ENCODE results near the gene SPEN. TPM values are rescaled to one million over a fixed set of nuclear protein-coding genes. Genes with fewer than 3 reads are reported as not detected.
"Not testable (repeated sequence)": the region's sequence is repeated elsewhere in the genome, so short reads cannot be mapped to it uniquely, and the experiment has no call there.

The SPEN gene
- polyA plus RNA-seq, 6 donors from 2014 or later = 0.96 to 63.0 (median 11.5) TPM

- no peaks in the 10 kb centered on the region for H3K27me3 Mint-ChIP-seq
- no peak for ATAC-seq (ENCODE audit: low read depth in 2 of 2)
- peak overlapping the region in 3 of 6 donors; percentile 65 to 86 (median 85) for H3K27ac Mint-ChIP-seq
- H3K4me3 Mint-ChIP-seq = peak overlapping the region in 1 of 8 donors; percentile 4
- no peaks in the 10 kb centered on the region for H3K9me3 Mint-ChIP-seq
- peaks cover 46 to 94% (median 72%) of the 10 kb centered on the region in 3 donors for H3K4me1 Mint-ChIP-seq
- DNase-seq = no peak
- no peaks in the 10 kb centered on the region for H3K36me3 Mint-ChIP-seq
Measured at GRCh38 chr1:15881961-15882360, 34.5 kb downstream of the SPEN start.

GRCh38 chr1:15882665-15883064, 35.2 kb downstream of the SPEN start:
- Mint-ChIP-seq H3K36me3 (no peaks in the 10 kb centered on the region), H3K9me3 (no peaks in the 10 kb centered on the region), H3K27me3 (no peaks in the 10 kb centered on the region), H3K27ac (peak overlapping the region; percentile 44 to 93 (median 86)), H3K4me3 (peak overlapping the region in 1 of 8 donors; percentile 37), H3K4me1 (peaks cover 47 to 98% (median 73%) of the 10 kb centered on the region in 3 donors)
- ATAC-seq (ENCODE audit: low read depth in 2 of 2) (peak; percentile 37 to 41), DNase-seq (peak; percentile 9)

- DNase-seq (no peak), ATAC-seq (ENCODE audit: low read depth in 2 of 2) (no peak)
- no peaks in the 10 kb centered on the region for H3K36me3 Mint-ChIP-seq
- H3K27me3 Mint-ChIP-seq = no peaks in the 10 kb centered on the region
- no peaks in the 10 kb centered on the region for H3K9me3 Mint-ChIP-seq
- H3K4me1 Mint-ChIP-seq = peaks cover 47 to 95% (median 73%) of the 10 kb centered on the region in 3 donors
- peak overlapping the region in 5 of 8 donors; percentile 18 to 76 (median 55) for H3K4me3 Mint-ChIP-seq
- peak overlapping the region; percentile 2 to 93 (median 86) for H3K27ac Mint-ChIP-seq
Measured at GRCh38 chr1:15883326-15883725, 35.8 kb downstream of the SPEN start.

GRCh38 chr1:15884477-15884876, 37.0 kb downstream of the SPEN start:
- DNase-seq (no peak), ATAC-seq (ENCODE audit: low read depth in 2 of 2) (no peak)
- Mint-ChIP-seq H3K4me3 (peak overlapping the region in 6 of 8 donors; percentile 24 to 88 (median 77)), H3K27me3 (no peaks in the 10 kb centered on the region), H3K36me3 (no peaks in the 10 kb centered on the region), H3K4me1 (peaks cover 45 to 94% (median 63%) of the 10 kb centered on the region in 3 donors), H3K9me3 (no peaks in the 10 kb centered on the region), H3K27ac (peak overlapping the region in 4 of 6 donors; percentile 28 to 93 (median 86))

GRCh38 chr1:15885269-15885668, 37.8 kb downstream of the SPEN start:
- DNase-seq = peak; percentile 6
- no peaks in the 10 kb centered on the region for H3K27me3 Mint-ChIP-seq
- peak; percentile 10 to 13 for ATAC-seq (ENCODE audit: low read depth in 2 of 2)
- H3K4me3 Mint-ChIP-seq = peak overlapping the region; percentile 75 to 88 (median 78)
- peak overlapping the region; percentile 85 to 97 (median 92) for H3K27ac Mint-ChIP-seq
- H3K9me3 Mint-ChIP-seq = no peaks in the 10 kb centered on the region
- peaks cover 44 to 92% (median 61%) of the 10 kb centered on the region in 3 donors for H3K4me1 Mint-ChIP-seq
- no peaks in the 10 kb centered on the region for H3K36me3 Mint-ChIP-seq

- DNase-seq (peak; percentile 43), ATAC-seq (ENCODE audit: low read depth in 2 of 2) (peak; percentile 68 to 71)
- H3K27ac Mint-ChIP-seq = peak overlapping the region; percentile 85 to 97 (median 90)
- peaks cover 0 to 6% of the 10 kb centered on the region in 2 donors for H3K36me3 Mint-ChIP-seq
- no peaks in the 10 kb centered on the region for H3K9me3 Mint-ChIP-seq
- peak overlapping the region; percentile 75 to 89 (median 78) for H3K4me3 Mint-ChIP-seq
- H3K4me1 Mint-ChIP-seq = peaks cover 49 to 85% (median 55%) of the 10 kb centered on the region in 3 donors
- H3K27me3 Mint-ChIP-seq = no peaks in the 10 kb centered on the region
Measured at GRCh38 chr1:15885701-15886610, 38.4 kb downstream of the SPEN start.

- H3K36me3 Mint-ChIP-seq = peaks cover 0 to 7% of the 10 kb centered on the region in 2 donors
- H3K4me1 Mint-ChIP-seq = peaks cover 48 to 79% (median 50%) of the 10 kb centered on the region in 3 donors
- ATAC-seq (ENCODE audit: low read depth in 2 of 2) (peak in 1 of 2 donors; percentile 5), DNase-seq (no peak)
- peak overlapping the region; percentile 75 to 89 (median 78) for H3K4me3 Mint-ChIP-seq
- peak overlapping the region; percentile 85 to 97 (median 90) for H3K27ac Mint-ChIP-seq
- H3K9me3 Mint-ChIP-seq = no peaks in the 10 kb centered on the region
- no peaks in the 10 kb centered on the region for H3K27me3 Mint-ChIP-seq
Measured at GRCh38 chr1:15886611-15887167, 39.2 kb downstream of the SPEN start.

GRCh38 chr1:15892857-15893599, 45.5 kb downstream of the SPEN start:
- H3K27me3 Mint-ChIP-seq; DNase-seq; H3K9me3 Mint-ChIP-seq; H3K36me3 Mint-ChIP-seq; ATAC-seq (ENCODE audit: low read depth in 2 of 2); H3K4me3 Mint-ChIP-seq: not testable (repeated sequence)
- H3K27ac Mint-ChIP-seq = peak overlapping the region in 4 of 6 donors; percentile 18 to 73 (median 40)
- peaks cover 22 to 49% (median 23%) of the 10 kb centered on the region in 3 donors for H3K4me1 Mint-ChIP-seq

GRCh38 chr1:15895233-15895632, 47.7 kb downstream of the SPEN start:
- ATAC-seq (ENCODE audit: low read depth in 2 of 2) = no peak
- Mint-ChIP-seq H3K36me3 (peaks cover 10 to 15% of the 10 kb centered on the region in 2 donors), H3K27me3 (no peaks in the 10 kb centered on the region), H3K27ac (peak overlapping the region in 2 of 6 donors; percentile 25 to 46), H3K4me1 (peaks cover 23 to 42% (median 23%) of the 10 kb centered on the region in 3 donors), H3K4me3 (peak overlapping the region in 1 of 8 donors; percentile 49), H3K9me3 (no peaks in the 10 kb centered on the region)
- DNase-seq = no peak

GRCh38 chr1:15896841-15897610, 49.5 kb downstream of the SPEN start:
- Mint-ChIP-seq H3K4me3 (peak overlapping the region in 1 of 8 donors; percentile 53), H3K4me1 (peaks cover 21 to 53% (median 23%) of the 10 kb centered on the region in 3 donors), H3K27ac (peak overlapping the region in 1 of 6 donors; percentile 44)
- H3K27me3 Mint-ChIP-seq; DNase-seq; H3K9me3 Mint-ChIP-seq; H3K36me3 Mint-ChIP-seq; ATAC-seq (ENCODE audit: low read depth in 2 of 2): not testable (repeated sequence)

GRCh38 chr1:15899266-15899665, 51.8 kb downstream of the SPEN start:
- ATAC-seq (ENCODE audit: low read depth in 2 of 2) (no peak), DNase-seq (no peak)
- Mint-ChIP-seq H3K27ac (peak overlapping the region in 2 of 6 donors; percentile 38 to 47), H3K4me1 (peaks cover 17 to 48% (median 21%) of the 10 kb centered on the region in 3 donors), H3K9me3 (no peaks in the 10 kb centered on the region), H3K27me3 (no peaks in the 10 kb centered on the region), H3K36me3 (peaks cover 8 to 10% of the 10 kb centered on the region in 2 donors), H3K4me3 (peak overlapping the region in 1 of 8 donors; percentile 5)

- H3K27ac Mint-ChIP-seq = peak overlapping the region in 1 of 6 donors; percentile 23
- H3K27me3 Mint-ChIP-seq = no peaks in the 10 kb centered on the region
- DNase-seq (no peak), ATAC-seq (ENCODE audit: low read depth in 2 of 2) (no peak)
- H3K36me3 Mint-ChIP-seq = peaks cover 5 to 8% of the 10 kb centered on the region in 2 donors
- no peak overlapping the region for H3K4me3 Mint-ChIP-seq
- no peaks in the 10 kb centered on the region for H3K9me3 Mint-ChIP-seq
- peaks cover 13 to 46% (median 21%) of the 10 kb centered on the region in 3 donors for H3K4me1 Mint-ChIP-seq
Measured at GRCh38 chr1:15900662-15901279, 53.3 kb downstream of the SPEN start.

All from naive B cell (primary cell).